ENCODE measurements around the gene RNF213. TPM values are rescaled to one million over a fixed set of nuclear protein-coding genes. Genes with fewer than 3 reads are reported as not detected.
"Not testable (repeated sequence)": the region's sequence is repeated elsewhere in the genome, so short reads cannot be mapped to it uniquely, and the experiment has no call there.

The RNF213 gene
- total and polyA plus RNA-seq, 12 donors = 51.1 to 182 (median 122) TPM

GRCh38 chr17:80257716-80258213 lies 2.9 kb upstream of the RNF213 start:
- TF ChIP-seq POLR2A (IDR thresholded peaks at IDR 0.05) (no peak), CTCF (IDR thresholded peaks at IDR 0.05) (no peak)

GRCh38 chr17:80258296-80258695 lies 2.4 kb upstream of the RNF213 start:
- H3K27me3 ChIP-seq; H3K9me3 ChIP-seq (replicated peaks in 1 of 3); H3K4me3 ChIP-seq; intact Hi-C loops (cut with DNase I); H3K36me3 ChIP-seq (replicated peaks in 1 of 2); DNase-seq: not testable (repeated sequence)
- WGBS, 4 donors = 91 to 100% (median 94%) methylated on average over 2 of the region's 2 CpGs
- Histone ChIP-seq H3K27ac (peak overlapping the region in 2 of 5 donors; percentile 47 to 96), H3K4me1 (replicated peaks in 1 of 2) (peaks cover 33 to 43% of the 10 kb centered on the region in 2 donors)

More at GRCh38 chr17:80257716-80258213, 2.9 kb upstream of the RNF213 start:
- peaks cover 0 to 1% of the 10 kb centered on the region in 2 donors for H3K36me3 ChIP-seq (replicated peaks in 1 of 2)
- no peak overlapping the region for H3K4me3 ChIP-seq
- no peak for DNase-seq
- no peaks in the 10 kb centered on the region for H3K27me3 ChIP-seq
- H3K9me3 ChIP-seq (replicated peaks in 1 of 3) = no peaks in the 10 kb centered on the region
- WGBS, 4 donors = 78 to 85% (median 81%) methylated on average over 14 of the region's 14 CpGs
- peaks cover 27 to 43% of the 10 kb centered on the region in 2 donors for H3K4me1 ChIP-seq (replicated peaks in 1 of 2)
- intact Hi-C loops (cut with DNase I) = no loop called here
- H3K27ac ChIP-seq = peak overlapping the region in 1 of 5 donors; percentile 47

- H3K27me3 ChIP-seq = no peaks in the 10 kb centered on the region
Observed at GRCh38 chr17:80259457-80260068, 1.1 kb upstream of the RNF213 start.

GRCh38 chr17:80260069-80260535 lies 550 bp upstream of the RNF213 start:
- H3K4me1 ChIP-seq (replicated peaks in 1 of 2) = peaks cover 28 to 48% of the 10 kb centered on the region in 2 donors
- peak; percentile 69 to 73 for TF ChIP-seq POLR2A (IDR thresholded peaks at IDR 0.05)
- no peak for TF ChIP-seq CTCF (IDR thresholded peaks at IDR 0.05)
- H3K36me3 ChIP-seq (replicated peaks in 1 of 2) = no peaks in the 10 kb centered on the region
- WGBS, 4 donors = 0 to 1% (median 0%) methylated on average over 10 to 63 of the region's 63 CpGs
- H3K27me3 ChIP-seq = no peaks in the 10 kb centered on the region
- peak overlapping the region; percentile 85 to 96 (median 91) for H3K27ac ChIP-seq
- peak overlapping the region in 3 of 4 donors; percentile 7 to 82 (median 56) for H3K4me3 ChIP-seq
- DNase-seq = peak; percentile 67 to 83 (median 74)
- intact Hi-C loops (cut with DNase I) = no loop called here
- H3K9me3 ChIP-seq (replicated peaks in 1 of 3) = no peaks in the 10 kb centered on the region

More at GRCh38 chr17:80259457-80260068, 1.1 kb upstream of the RNF213 start:
- no peaks in the 10 kb centered on the region for H3K9me3 ChIP-seq (replicated peaks in 1 of 3)
- TF ChIP-seq POLR2A (IDR thresholded peaks at IDR 0.05) = no peak
- peak in 1 of 6 experiments; percentile 8 for TF ChIP-seq CTCF (IDR thresholded peaks at IDR 0.05)
- no peaks in the 10 kb centered on the region for H3K36me3 ChIP-seq (replicated peaks in 1 of 2)
- peak overlapping the region; percentile 85 to 96 (median 91) for H3K27ac ChIP-seq
- WGBS, 4 donors = 46 to 52% (median 50%) methylated on average over 17 to 18 of the region's 18 CpGs
- no peak for DNase-seq
- peaks cover 33 to 51% of the 10 kb centered on the region in 2 donors for H3K4me1 ChIP-seq (replicated peaks in 1 of 2)
- intact Hi-C loops (cut with DNase I) = no loop called here
- peak overlapping the region in 3 of 4 donors; percentile 7 to 82 (median 56) for H3K4me3 ChIP-seq

Data from adrenal gland (tissue), 12 donors.